Measurements from ENCODE around the gene ZDHHC12. TPM values are rescaled to one million over a fixed set of nuclear protein-coding genes. Genes with fewer than 3 reads are reported as not detected.
A peak's percentile ranks its signal among the peaks of the same experiment; 100 is the strongest.

Gene ZDHHC12
- total RNA-seq (2014; rRNA removed; shearing (Covaris generic)), result 66.5 and 76.6 TPM in 2 replicates

DNA sequence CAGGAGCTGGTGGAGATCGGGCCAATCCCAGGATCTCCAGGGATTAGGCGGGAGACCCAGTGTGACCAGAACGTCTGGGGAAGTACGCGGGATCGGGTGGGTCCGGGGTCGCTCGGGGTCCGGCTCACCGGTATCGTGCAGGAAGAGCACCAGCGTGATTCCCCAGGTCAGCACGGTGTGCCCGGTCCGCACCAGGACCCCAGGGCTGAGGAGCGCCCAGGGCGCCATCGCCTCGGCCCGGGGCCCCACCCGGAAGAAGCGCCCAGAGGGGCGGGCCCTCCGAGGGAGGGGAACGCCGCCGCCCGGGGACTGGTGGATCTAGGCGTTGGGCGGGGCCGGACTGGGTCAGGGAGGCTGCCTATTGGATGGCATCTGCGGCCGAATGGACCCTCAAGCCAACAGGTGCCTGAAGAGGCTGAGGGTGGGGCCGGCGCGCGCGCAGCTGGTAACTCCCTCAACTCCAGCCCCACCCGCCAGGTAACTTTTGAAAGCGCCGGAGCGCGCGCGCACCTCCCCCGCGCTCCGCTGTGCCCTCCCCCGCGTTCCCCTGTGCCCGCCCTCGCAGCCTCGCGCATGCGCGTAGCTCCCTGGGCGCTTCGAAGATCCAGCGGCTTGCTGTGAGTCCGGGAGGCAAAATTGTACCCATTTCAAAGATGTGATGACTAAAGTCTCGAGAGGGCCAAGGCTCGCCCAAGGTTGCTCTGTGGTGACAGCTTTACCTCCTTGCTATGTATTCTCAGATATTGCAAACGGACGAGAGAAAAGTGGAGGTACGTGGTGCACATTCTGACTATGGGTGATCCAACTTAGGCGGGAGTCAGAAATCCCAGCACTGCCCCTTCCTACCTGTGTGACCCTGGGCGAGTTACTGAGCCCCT lies at the start of gene ZDHHC12:
ZDHHC12 (minus strand) TSS at position 262 of the 878 bp plus-strand sequence; CDS start at position 228, 34 bp downstream.
- Histone ChIP-seq H3K27me3 (ENCODE audit: control insufficient read depth, insufficient read depth, low read length) (no peaks in the 10 kb centered on the region), H3K36me3 (replicated peaks; ENCODE audit: control insufficient read depth, insufficient read depth, low read length) (no peaks in the 10 kb centered on the region; the same call in none of the 2 replicates), H3K4me3 (ENCODE audit: insufficient read depth, low read depth, low read length) (peak within 1 kb of the TSS; percentile 93)
- DNase-seq, result peak; percentile 100

DNA sequence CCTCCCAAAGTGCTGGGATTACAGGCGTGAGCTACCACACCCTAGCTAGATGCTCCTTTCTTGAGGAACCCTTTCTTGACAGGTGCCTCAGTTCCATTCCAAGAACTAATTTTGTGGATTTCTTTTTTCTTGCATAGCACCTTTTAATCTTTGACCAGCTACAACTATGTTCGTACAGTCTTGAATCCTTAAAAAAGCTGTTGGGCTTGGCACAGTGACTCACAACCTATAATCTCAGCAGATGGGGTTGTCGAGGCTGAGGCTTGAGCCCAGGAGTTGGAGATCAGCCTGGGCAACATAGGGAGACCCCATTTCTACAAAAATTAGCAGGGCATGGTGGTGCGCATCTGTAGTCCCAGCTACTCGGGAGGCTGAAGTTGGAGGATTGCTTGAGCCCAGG lies 49.1 kb upstream of the ZDHHC12 start:
- Histone ChIP-seq H3K27me3 (ENCODE audit: control insufficient read depth, insufficient read depth, low read length) (no peaks in the 10 kb centered on the region), H3K4me3 (ENCODE audit: insufficient read depth, low read depth, low read length) (no peak overlapping the region), H3K36me3 (replicated peaks; ENCODE audit: control insufficient read depth, insufficient read depth, low read length) (no peaks in the 10 kb centered on the region)
- no peak for DNase-seq

DNA sequence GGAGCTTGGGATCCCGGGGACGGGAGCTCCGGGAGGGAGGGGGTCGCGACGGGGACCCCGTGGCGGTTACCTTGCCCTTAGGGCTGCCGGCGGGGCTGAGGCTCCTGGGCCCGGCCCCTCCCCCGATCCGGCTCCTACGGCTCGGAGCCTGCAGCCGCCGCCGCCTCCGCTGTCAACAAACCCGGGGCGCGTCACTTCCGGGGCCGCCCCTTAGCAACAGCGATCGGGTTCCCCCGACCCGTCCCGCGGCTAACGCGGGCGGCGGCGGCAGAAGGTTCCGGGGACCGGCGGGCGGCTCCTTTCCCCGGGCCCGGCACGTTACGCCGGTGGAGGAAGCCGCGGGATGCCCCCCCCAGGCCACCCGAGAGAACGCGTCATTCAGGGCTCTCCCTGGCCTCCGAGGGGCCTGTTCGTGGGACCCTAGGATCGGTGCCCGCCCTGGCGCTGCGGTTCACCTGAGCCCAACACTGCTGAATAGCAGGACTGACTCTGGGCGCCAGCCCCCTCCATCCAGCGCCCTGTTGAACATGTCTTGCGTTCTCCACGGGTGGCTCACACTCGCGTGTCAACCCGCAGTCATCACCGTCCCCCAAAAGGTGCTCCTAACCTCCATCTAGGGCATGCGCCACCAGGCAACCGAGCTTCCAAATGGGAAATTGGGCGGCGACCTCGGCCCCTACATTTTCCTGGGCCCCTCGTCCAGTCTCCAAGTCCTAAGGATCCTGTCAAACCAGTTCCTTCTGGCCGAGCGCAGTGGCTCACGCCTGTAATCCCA lies 48.0 kb upstream of the ZDHHC12 start, which contains the start of gene ZER1:
ZER1 (minus strand) TSS at position 183 of the 775 bp plus-strand sequence. CDS start 16,362 bp downstream, outside the sequence.
- no peaks in the 10 kb centered on the region for H3K36me3 ChIP-seq (replicated peaks; ENCODE audit: control insufficient read depth, insufficient read depth, low read length)
- H3K27me3 ChIP-seq (ENCODE audit: control insufficient read depth, insufficient read depth, low read length), result no peaks in the 10 kb centered on the region
- peak within 1 kb of the TSS; percentile 77 for H3K4me3 ChIP-seq (ENCODE audit: insufficient read depth, low read depth, low read length)
- peak; percentile 99 for DNase-seq

DNA sequence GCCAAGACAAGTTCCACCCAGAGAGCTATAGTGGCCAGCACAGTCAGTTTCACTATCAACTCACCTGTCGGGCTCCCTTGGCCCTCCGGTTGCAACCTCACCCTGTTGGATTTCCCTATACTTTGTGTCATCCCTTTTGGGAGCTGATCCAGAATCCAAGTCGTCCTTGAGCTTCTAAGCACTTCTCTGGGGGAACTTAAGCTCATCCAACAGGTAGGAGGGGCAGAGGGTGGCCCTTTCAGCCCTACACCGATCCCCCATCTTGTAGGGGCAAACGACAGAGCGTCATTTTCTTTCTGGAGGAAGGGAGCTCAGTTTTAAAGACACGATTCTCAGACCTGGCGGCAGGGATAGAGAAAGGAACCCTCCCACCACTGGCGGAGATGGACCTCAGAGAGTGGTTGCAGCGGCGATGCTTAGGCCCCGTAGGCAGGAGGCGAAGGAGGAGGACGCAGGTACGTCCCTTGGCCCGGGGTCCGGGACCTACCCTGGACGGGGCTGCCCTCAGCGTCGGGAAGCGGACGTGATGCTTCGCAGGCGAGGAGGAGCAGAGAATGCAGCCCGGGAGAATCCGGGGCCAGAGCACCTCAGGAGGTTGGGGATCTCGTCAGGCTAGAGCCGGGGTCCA lies 47.3 kb upstream of the ZDHHC12 start:
- Histone ChIP-seq H3K36me3 (replicated peaks; ENCODE audit: control insufficient read depth, insufficient read depth, low read length) (no peaks in the 10 kb centered on the region), H3K4me3 (ENCODE audit: insufficient read depth, low read depth, low read length) (peak overlapping the region; percentile 77), H3K27me3 (ENCODE audit: control insufficient read depth, insufficient read depth, low read length) (no peaks in the 10 kb centered on the region)
- no peak for DNase-seq

DNA sequence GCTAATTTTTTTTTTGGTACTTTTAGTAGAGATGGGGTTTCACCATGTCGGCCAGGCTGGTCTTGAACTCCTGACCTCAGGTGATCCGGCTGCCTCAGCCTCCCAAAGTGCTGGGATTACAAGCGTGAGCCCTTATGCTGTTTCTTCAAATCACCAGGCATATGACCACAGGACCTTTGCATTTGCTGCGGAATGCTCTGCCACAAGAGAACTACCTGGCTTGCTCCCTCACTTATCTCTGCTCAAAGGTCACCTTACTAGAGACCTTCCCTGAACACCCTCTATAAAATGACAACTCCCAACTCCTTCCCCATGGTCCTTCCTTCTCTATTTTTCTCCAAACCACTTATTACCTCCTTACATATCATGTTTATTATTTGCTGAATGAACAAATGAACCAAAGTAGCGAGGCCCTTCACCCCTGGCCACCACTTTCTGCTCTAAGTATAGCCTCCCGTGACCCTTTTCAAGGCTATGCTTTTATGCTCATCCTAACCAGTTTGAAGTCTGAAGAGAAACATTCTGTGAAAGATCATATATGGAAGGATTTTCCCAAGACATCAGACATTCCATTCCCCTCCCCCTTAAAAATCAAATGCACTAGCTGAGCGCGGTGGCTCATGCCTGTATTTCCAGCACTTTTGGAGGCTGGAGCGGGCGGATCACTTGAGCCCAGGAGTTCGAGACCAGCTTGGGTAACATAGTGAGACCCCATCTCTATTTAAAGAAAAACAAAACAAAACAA lies 46.5 kb upstream of the ZDHHC12 start:
- H3K27me3 ChIP-seq (ENCODE audit: control insufficient read depth, insufficient read depth, low read length), result no peaks in the 10 kb centered on the region
- H3K4me3 ChIP-seq (ENCODE audit: insufficient read depth, low read depth, low read length), result peak overlapping the region; percentile 77
- no peak for DNase-seq
- no peaks in the 10 kb centered on the region for H3K36me3 ChIP-seq (replicated peaks; ENCODE audit: control insufficient read depth, insufficient read depth, low read length)

DNA sequence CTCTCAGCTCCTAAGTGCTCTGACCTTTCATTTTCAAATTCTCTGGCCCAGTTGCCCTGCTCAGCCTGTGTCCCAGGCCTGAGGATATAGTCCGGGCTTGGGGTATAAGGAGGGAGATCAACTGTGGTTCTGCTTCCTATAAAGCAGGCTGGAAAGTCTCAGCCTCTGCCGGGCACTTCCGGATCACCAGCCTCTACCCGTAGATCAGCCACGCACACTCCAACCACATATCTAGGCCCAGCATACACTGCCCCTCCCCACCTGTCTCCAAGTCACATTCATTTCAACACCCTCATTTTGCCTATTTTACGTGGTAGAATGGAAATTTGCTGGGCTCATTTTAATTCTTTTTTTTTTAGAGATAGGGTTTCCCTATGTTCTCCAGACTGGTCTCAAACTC lies 44.7 kb upstream of the ZDHHC12 start:
- H3K36me3 ChIP-seq (replicated peaks; ENCODE audit: control insufficient read depth, insufficient read depth, low read length), result no peaks in the 10 kb centered on the region
- DNase-seq, result no peak
- H3K4me3 ChIP-seq (ENCODE audit: insufficient read depth, low read depth, low read length), result no peak overlapping the region

DNA sequence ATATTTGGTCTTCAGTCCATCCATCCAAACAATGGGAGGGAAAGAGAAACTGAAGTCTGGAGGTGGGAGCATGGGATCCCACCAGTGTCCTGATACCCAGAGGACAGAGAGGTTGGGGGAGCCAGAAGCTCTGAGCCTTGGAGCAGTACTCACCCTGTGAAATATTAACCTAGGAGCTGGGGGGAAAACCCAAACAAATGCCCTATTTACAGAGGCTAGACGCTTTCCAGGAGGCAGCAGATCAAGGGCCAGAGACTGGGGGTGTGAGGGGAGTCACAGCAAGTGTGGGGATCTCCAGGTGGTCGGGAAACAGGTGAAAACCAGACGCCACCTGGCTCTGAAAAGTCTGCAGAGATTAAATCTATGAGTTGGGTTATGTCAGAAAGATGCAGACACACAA lies 41.6 kb upstream of the ZDHHC12 start:
- DNase-seq, result no peak
- Histone ChIP-seq H3K36me3 (replicated peaks; ENCODE audit: control insufficient read depth, insufficient read depth, low read length) (no peaks in the 10 kb centered on the region), H3K4me3 (ENCODE audit: insufficient read depth, low read depth, low read length) (no peak overlapping the region), H3K27me3 (ENCODE audit: control insufficient read depth, insufficient read depth, low read length) (no peaks in the 10 kb centered on the region)

More for the DNA sequence above, 44.7 kb upstream of the ZDHHC12 start:
- H3K27me3 ChIP-seq (ENCODE audit: control insufficient read depth, insufficient read depth, low read length), result no peaks in the 10 kb centered on the region

GRCh38 chr9:128764361-128764760 lies 40.4 kb upstream of the ZDHHC12 start:
- H3K27me3 ChIP-seq (ENCODE audit: control insufficient read depth, insufficient read depth, low read length), result no peaks in the 10 kb centered on the region
- peak; percentile 67 for DNase-seq
- no peak overlapping the region for H3K4me3 ChIP-seq (ENCODE audit: insufficient read depth, low read depth, low read length)
- no peaks in the 10 kb centered on the region for H3K36me3 ChIP-seq (replicated peaks; ENCODE audit: control insufficient read depth, insufficient read depth, low read length)

GRCh38 chr9:128762671-128763449 lies 38.9 kb upstream of the ZDHHC12 start:
- Histone ChIP-seq H3K4me3 (ENCODE audit: insufficient read depth, low read depth, low read length) (no peak overlapping the region), H3K27me3 (ENCODE audit: control insufficient read depth, insufficient read depth, low read length) (no peaks in the 10 kb centered on the region), H3K36me3 (replicated peaks; ENCODE audit: control insufficient read depth, insufficient read depth, low read length) (no peaks in the 10 kb centered on the region)
- no peak for DNase-seq

- no peak for DNase-seq
- Histone ChIP-seq H3K4me3 (ENCODE audit: insufficient read depth, low read depth, low read length) (no peak overlapping the region), H3K27me3 (ENCODE audit: control insufficient read depth, insufficient read depth, low read length) (no peaks in the 10 kb centered on the region), H3K36me3 (replicated peaks; ENCODE audit: control insufficient read depth, insufficient read depth, low read length) (no peaks in the 10 kb centered on the region)
These were observed 33.7 kb upstream of the ZDHHC12 start for GRCh38 chr9:128757602-128758001.

GRCh38 chr9:128753627-128754026 lies 29.7 kb upstream of the ZDHHC12 start:
- peaks cover 1% of the 10 kb centered on the region for H3K36me3 ChIP-seq (replicated peaks; ENCODE audit: control insufficient read depth, insufficient read depth, low read length)
- no peaks in the 10 kb centered on the region for H3K27me3 ChIP-seq (ENCODE audit: control insufficient read depth, insufficient read depth, low read length)
- no peak for DNase-seq
- no peak overlapping the region for H3K4me3 ChIP-seq (ENCODE audit: insufficient read depth, low read depth, low read length)

GRCh38 chr9:128750926-128751595 lies 27.1 kb upstream of the ZDHHC12 start:
- Histone ChIP-seq H3K4me3 (ENCODE audit: insufficient read depth, low read depth, low read length) (no peak overlapping the region), H3K27me3 (ENCODE audit: control insufficient read depth, insufficient read depth, low read length) (no peaks in the 10 kb centered on the region), H3K36me3 (replicated peaks; ENCODE audit: control insufficient read depth, insufficient read depth, low read length) (peaks cover 1% of the 10 kb centered on the region)
- DNase-seq, result no peak

- H3K27me3 ChIP-seq (ENCODE audit: control insufficient read depth, insufficient read depth, low read length), result no peaks in the 10 kb centered on the region
- H3K36me3 ChIP-seq (replicated peaks; ENCODE audit: control insufficient read depth, insufficient read depth, low read length), result peaks cover 1% of the 10 kb centered on the region
- no peak for DNase-seq
- H3K4me3 ChIP-seq (ENCODE audit: insufficient read depth, low read depth, low read length), result no peak overlapping the region
These were observed 23.3 kb upstream of the ZDHHC12 start for GRCh38 chr9:128747241-128747640.
